Measurements from ENCODE around the gene KRTAP1-5.
"Not testable (repeated sequence)": the region's sequence is repeated elsewhere in the genome, so short reads cannot be mapped to it uniquely, and the experiment has no call there.

Gene KRTAP1-5

DNA sequence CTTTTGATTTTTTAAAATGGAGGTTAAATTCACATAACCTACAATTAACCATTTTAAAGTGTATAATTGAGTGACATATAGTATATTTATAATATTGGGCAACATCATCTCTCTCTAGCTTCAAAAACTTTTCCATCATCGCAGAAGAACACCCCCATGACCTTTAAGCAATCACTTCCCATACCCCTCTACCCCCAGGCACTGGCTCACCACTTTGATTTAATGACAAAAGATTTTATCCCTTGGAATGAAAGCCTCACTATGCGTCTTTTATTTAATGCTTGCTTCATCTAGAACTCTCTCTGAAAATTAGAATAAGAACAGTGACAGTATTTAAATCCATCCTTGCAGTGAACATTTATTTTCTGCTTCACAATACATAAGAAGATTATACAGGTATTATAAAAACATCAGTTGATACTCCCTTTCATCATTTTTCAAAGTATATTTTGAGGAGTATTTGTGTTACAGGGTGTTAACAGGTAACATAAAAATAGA, 10.9 kb upstream of the KRTAP1-5 start:
- Mint-ChIP-seq H3K4me1 (no peaks in the 10 kb centered on the region), H3K4me3 (no peak overlapping the region), H3K9me3 (peaks cover 7% of the 10 kb centered on the region), H3K27ac (no peak overlapping the region), H3K27me3 (ENCODE audit: low read depth) (no peaks in the 10 kb centered on the region), H3K36me3 (ENCODE audit: low read depth) (no peaks in the 10 kb centered on the region)
- no peak for TF ChIP-seq CTCF (IDR thresholded peaks at IDR 0.05; ENCODE audit: unreplicated experiment in 3 of 3)

DNA sequence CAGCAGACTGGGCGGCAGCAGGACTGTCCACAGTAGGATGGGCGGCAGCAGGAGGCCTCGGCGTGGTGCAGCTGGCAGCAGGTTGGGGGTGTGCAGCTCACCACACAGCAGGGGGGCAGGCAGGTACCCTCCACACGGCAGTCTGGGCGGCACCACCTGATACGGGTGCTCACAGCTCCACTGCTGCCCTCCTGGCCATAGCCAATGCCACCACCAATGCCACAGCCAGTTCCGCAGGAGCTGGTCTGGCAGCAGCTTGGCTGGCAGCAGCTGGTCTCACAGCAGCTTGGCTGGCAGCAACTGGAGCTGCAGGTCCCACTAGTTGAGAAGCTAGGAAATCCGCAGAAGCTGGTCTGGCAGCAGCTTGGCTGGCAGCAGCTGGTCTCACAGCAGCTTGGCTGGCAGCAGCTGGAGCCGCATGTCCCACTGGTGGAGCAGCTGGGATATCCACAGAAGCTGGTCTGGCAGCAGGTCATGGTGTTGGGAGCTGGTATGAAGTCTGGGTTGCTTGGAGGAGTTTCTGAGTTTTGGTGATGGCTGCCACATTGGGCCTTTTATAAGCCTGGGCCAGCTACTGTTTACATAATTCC, 7.4 kb upstream of the KRTAP1-5 start, which contains the start of gene KRTAP1-3:
TSS of gene KRTAP1-3 (minus strand) at position 529 of the 590 bp plus-strand sequence. CDS start at position 476, 53 bp downstream.
- H3K4me1 Mint-ChIP-seq; H3K4me3 Mint-ChIP-seq; H3K27me3 Mint-ChIP-seq (ENCODE audit: low read depth); H3K36me3 Mint-ChIP-seq (ENCODE audit: low read depth); H3K9me3 Mint-ChIP-seq; H3K27ac Mint-ChIP-seq: not testable (repeated sequence)

- Mint-ChIP-seq H3K4me3 (no peak within 1 kb of the TSS), H3K27ac (no peak within 1 kb of the TSS), H3K36me3 (ENCODE audit: low read depth) (no peaks in the 10 kb centered on the region), H3K27me3 (ENCODE audit: low read depth) (no peaks in the 10 kb centered on the region), H3K4me1 (no peaks in the 10 kb centered on the region), H3K9me3 (no peaks in the 10 kb centered on the region)
- no peak for TF ChIP-seq CTCF (IDR thresholded peaks at IDR 0.05; ENCODE audit: unreplicated experiment in 3 of 3)
Observed at GRCh38 chr17:41029633-41030245, 2.7 kb upstream of the KRTAP1-5 start, which contains the start of gene KRTAP1-4. Gene KRTAP1-4, minus strand, starts transcription at chr17:41030195. Its CDS starts 117 bp downstream, at chr17:41030078.

DNA sequence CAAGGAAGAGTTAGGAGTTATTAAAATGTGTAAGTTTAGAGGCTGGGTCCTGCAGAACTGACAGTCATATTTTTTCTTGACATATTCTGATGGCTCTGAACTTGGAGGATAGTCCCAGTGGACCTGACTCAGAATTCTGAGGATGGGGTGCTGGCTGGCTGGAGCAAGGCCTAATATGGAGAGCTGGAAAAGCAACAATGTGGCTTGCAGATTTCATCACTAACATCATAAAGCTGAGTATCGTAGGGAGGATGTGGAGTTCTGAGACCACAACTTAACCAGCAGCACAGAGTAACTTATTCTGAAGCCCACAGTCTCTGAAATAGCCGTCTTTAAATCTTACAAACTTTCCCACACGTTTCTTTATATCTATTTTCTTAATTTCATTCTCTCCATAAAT, 2.3 kb downstream of the KRTAP1-5 start:
- H3K36me3 Mint-ChIP-seq (ENCODE audit: low read depth), result no peaks in the 10 kb centered on the region
- H3K27ac Mint-ChIP-seq, result peak overlapping the region in 1 of 3 experiments; percentile 40
- H3K9me3 Mint-ChIP-seq, result peaks cover 8% of the 10 kb centered on the region
- H3K27me3 Mint-ChIP-seq (ENCODE audit: low read depth), result no peaks in the 10 kb centered on the region
- H3K4me1 Mint-ChIP-seq, result no peaks in the 10 kb centered on the region
- no peak overlapping the region for H3K4me3 Mint-ChIP-seq
- TF ChIP-seq CTCF (IDR thresholded peaks at IDR 0.05; ENCODE audit: unreplicated experiment in 3 of 3), result no peak

DNA sequence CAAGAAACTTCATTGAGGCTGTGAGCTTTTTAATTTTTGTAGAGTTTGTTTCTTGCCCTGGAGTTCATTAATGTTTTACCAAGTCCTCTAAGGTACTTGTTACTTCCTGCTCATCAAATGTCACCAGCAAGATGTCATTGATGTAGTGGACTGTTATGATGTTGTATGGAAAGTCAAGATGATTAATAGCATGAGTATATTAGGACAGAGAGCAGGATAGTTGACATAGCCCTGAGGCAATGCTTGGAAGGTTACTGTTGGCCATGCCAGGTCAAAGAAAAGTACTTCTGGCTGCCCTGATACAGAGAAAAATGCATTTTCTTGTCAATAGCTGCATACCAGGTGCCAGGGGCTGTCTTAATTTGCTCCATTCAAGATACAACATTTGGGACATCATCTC, 6.7 kb downstream of the KRTAP1-5 start:
- TF ChIP-seq CTCF (IDR thresholded peaks at IDR 0.05; ENCODE audit: unreplicated experiment in 3 of 3), result no peak
- H3K27ac Mint-ChIP-seq, result no peak overlapping the region
- peaks cover 10% of the 10 kb centered on the region for H3K9me3 Mint-ChIP-seq
- H3K27me3 Mint-ChIP-seq (ENCODE audit: low read depth), result no peaks in the 10 kb centered on the region
- H3K36me3 Mint-ChIP-seq (ENCODE audit: low read depth), result no peaks in the 10 kb centered on the region
- no peaks in the 10 kb centered on the region for H3K4me1 Mint-ChIP-seq
- H3K4me3 Mint-ChIP-seq, result no peak overlapping the region

GRCh38 chr17:41019415-41019814, 7.6 kb downstream of the KRTAP1-5 start:
- no peaks in the 10 kb centered on the region for H3K27me3 Mint-ChIP-seq (ENCODE audit: low read depth)
- TF ChIP-seq CTCF (IDR thresholded peaks at IDR 0.05; ENCODE audit: unreplicated experiment in 3 of 3), result no peak
- H3K4me1 Mint-ChIP-seq, result no peaks in the 10 kb centered on the region
- no peaks in the 10 kb centered on the region for H3K36me3 Mint-ChIP-seq (ENCODE audit: low read depth)
- peaks cover 10% of the 10 kb centered on the region for H3K9me3 Mint-ChIP-seq
- no peak overlapping the region for H3K4me3 Mint-ChIP-seq
- no peak overlapping the region for H3K27ac Mint-ChIP-seq

All from nephron (organoid).